ENCODE measurements around the gene TEX51.

- TF ChIP-seq CTCF (IDR thresholded peaks at IDR 0.05; ENCODE audit: insufficient read depth, low read length) (no peak), POLR2AphosphoS5 (IDR thresholded peaks at IDR 0.05; ENCODE audit: low read depth) (no peak), REST (IDR thresholded peaks at IDR 0.05; ENCODE audit: insufficient replicate concordance, low read depth) (no peak)
Measured at GRCh38 chr2:126858013-126858412, 40.7 kb upstream of the TEX51 start.

Measured in HL-60 (cell line).